Breast epithelium (tissue), 4 donors: ENCODE measurements around the gene MICALL1. TPM values are rescaled to one million over a fixed set of nuclear protein-coding genes. Genes with fewer than 3 reads are reported as not detected.
A peak's percentile ranks its signal among the peaks of the same experiment; 100 is the strongest.

Source experiments
- DNase-seq, 2 donors: peaks; one replicate each; pipeline ENCODE4 v3.0.0-alpha.2; 2019; ENCODE audit warnings: low spot score in 2 of 2
- H3K27ac ChIP-seq, 2 donors: fragments of 200-600 bp; sonication (generic) in 1 of 2; one replicate each; pipeline ENCODE4 v1.5.1; 2016 to 2019; ENCODE audit warnings: mild to moderate bottlenecking in 1 of 2
- H3K27me3 ChIP-seq, 2 donors: fragments of 200-600 bp; sonication (generic) in 1 of 2; one replicate each; pipeline versions ENCODE4 v1.5.1 to v1.6.0; 2017 to 2019; ENCODE audit warnings: control low read depth in 1 of 2, mild to moderate bottlenecking in 1 of 2
- H3K36me3 ChIP-seq: fragments of 200-600 bp; one replicate; pipeline ENCODE4 v1.5.1; 2019
- H3K4me1 ChIP-seq, 2 donors: fragments of 200-600 bp; sonication (generic); one replicate each; pipeline ENCODE4 v1.5.1; 2016 to 2019; ENCODE audit warnings: control low read depth in 1 of 2
- H3K4me3 ChIP-seq, 3 donors: fragments of 200-600 bp; sonication (generic); 1 replicate in 2 of 3; 2 replicates in 1 of 3; pipeline ENCODE4 v1.5.1; 2016 to 2019; ENCODE audit warnings: mild to moderate bottlenecking in 3 of 3, moderate library complexity in 2 of 3
- H3K9me3 ChIP-seq, 2 donors: fragments of 200-600 bp; sonication (generic) in 1 of 2; one replicate each; pipeline ENCODE4 v1.5.1; 2016 to 2019; ENCODE audit warnings: control low read depth in 1 of 2
- CTCF ChIP-seq, 3 donors: fragments of 450-650 bp; IDR thresholded peaks; one replicate each; pipeline ENCODE4 v1.5.1; 2016 to 2017; ENCODE audit warnings: antibody characterized with exemption in 3 of 3, mild to moderate bottlenecking in 3 of 3, moderate library complexity in 3 of 3
- POLR2A ChIP-seq: fragments of 450-650 bp; IDR thresholded peaks from one replicate; pipeline ENCODE4 v1.6.1; 2016; ENCODE audit warnings: antibody characterized with exemption, mild to moderate bottlenecking, moderate library complexity
- POLR2AphosphoS5 ChIP-seq, 3 donors: sonication (generic); formaldehyde crosslinking; IDR thresholded peaks; one replicate each; pipeline ENCODE4 v1.6.1; 2017; ENCODE audit warnings: antibody characterized with exemption in 3 of 3
- intact Hi-C: fragments of 100-400 bp; cut with DNase I; formaldehyde crosslinking; loops from one replicate; pipeline ENCODE4 v1.15.1; 2023; ENCODE audit warnings: low total_unique reads
- total RNA-seq, 3 donors: library from RNA; depleted of rRNA; stranded (reverse); fragments of >200 nt; gene quantifications; one replicate each; pipeline ENCODE4 v1.1.0, GENCODE V29; 2016

MICALL1 gene
- total RNA-seq, 3 donors from 2014 or later: 8.6 to 25.6 (median 22.0) TPM

DNA sequence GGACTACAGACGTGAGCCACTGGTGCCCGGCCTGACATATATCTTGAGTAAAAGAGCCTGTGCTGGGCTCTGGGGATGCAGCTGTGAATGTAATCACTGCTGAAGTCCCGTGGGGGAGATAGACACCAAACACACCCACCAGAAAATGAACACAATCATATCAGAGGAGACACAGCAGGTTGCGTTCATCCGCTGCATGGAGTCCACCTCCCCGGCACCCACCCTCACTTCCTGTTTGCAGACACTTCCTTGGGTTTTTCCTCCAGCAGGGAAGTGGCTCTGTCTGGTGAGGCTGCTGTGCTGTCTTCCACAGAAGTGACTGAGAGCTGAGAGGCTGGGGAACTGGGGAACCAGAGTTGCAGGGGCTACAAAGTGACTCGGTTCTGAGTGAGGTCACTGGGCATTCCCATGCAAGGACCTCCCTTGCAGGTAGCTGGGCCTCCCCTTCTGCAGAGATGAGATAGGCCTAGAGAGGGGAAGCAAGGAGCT is 7.2 kb downstream of the MICALL1 start:
- H3K4me1 ChIP-seq: no peaks in the 10 kb centered on the region
- no peak overlapping the region for H3K4me3 ChIP-seq
- intact Hi-C loops: no loop called here
- no peak overlapping the region for H3K27ac ChIP-seq
- H3K27me3 ChIP-seq: no peaks in the 10 kb centered on the region
- TF ChIP-seq POLR2AphosphoS5 (IDR thresholded peaks at IDR 0.05): no peak
- H3K9me3 ChIP-seq: no peaks in the 10 kb centered on the region
- H3K36me3 ChIP-seq: peaks cover 6% of the 10 kb centered on the region
- no peak for DNase-seq

GRCh38 chr22:37916311-37916710 is 10.2 kb downstream of the MICALL1 start:
- intact Hi-C loops: no loop called here
- Histone ChIP-seq H3K27me3 (no peaks in the 10 kb centered on the region), H3K27ac (no peak overlapping the region), H3K4me1 (no peaks in the 10 kb centered on the region), H3K9me3 (no peaks in the 10 kb centered on the region), H3K36me3 (peaks cover 6% of the 10 kb centered on the region), H3K4me3 (no peak overlapping the region)
- TF ChIP-seq CTCF (IDR thresholded peaks at IDR 0.05): no peak
- no peak for TF ChIP-seq POLR2AphosphoS5 (IDR thresholded peaks at IDR 0.05)
- TF ChIP-seq POLR2A: no peak
- no peak for DNase-seq

GRCh38 chr22:37917874-37918548 is 11.9 kb downstream of the MICALL1 start:
- Histone ChIP-seq H3K4me1 (no peaks in the 10 kb centered on the region), H3K9me3 (no peaks in the 10 kb centered on the region), H3K4me3 (no peak overlapping the region), H3K27ac (peak overlapping the region in 1 of 2 donors; percentile 4), H3K27me3 (no peaks in the 10 kb centered on the region), H3K36me3 (peaks cover 14% of the 10 kb centered on the region)
- DNase-seq: no peak
- intact Hi-C loops: no loop called here
- TF ChIP-seq POLR2AphosphoS5 (IDR thresholded peaks at IDR 0.05) (no peak), POLR2A (no peak), CTCF (IDR thresholded peaks at IDR 0.05) (no peak)

GRCh38 chr22:37918580-37919270 is 12.6 kb downstream of the MICALL1 start:
- TF ChIP-seq CTCF (IDR thresholded peaks at IDR 0.05) (no peak), POLR2AphosphoS5 (IDR thresholded peaks at IDR 0.05) (no peak), POLR2A (no peak)
- no peaks in the 10 kb centered on the region for H3K27me3 ChIP-seq
- H3K4me3 ChIP-seq: no peak overlapping the region
- H3K9me3 ChIP-seq: no peaks in the 10 kb centered on the region
- peak overlapping the region in 1 of 2 donors; percentile 4 for H3K27ac ChIP-seq
- peaks cover 14% of the 10 kb centered on the region for H3K36me3 ChIP-seq
- intact Hi-C loops: no loop called here
- DNase-seq: no peak
- no peaks in the 10 kb centered on the region for H3K4me1 ChIP-seq

DNA sequence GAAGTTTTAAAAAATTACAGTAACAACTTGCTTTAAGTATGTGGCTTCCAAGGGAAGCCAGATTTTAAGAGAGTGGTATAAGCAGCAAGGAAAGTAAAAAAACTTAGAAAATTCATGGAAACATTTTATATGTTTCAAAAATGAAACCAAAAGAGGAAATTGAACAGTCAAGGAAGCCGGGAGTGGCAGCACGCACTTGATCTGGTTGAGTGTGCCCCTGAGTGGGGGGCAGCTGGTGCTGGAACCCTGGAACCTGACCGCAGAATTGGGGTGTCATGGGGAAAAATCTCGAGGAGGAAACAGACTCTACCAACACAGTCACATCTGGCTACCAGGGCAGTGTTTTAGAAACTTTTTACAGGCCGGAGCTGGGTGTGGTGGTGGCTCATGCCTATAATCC is 14.0 kb downstream of the MICALL1 start:
- Histone ChIP-seq H3K27me3 (no peaks in the 10 kb centered on the region), H3K4me3 (no peak overlapping the region), H3K9me3 (no peaks in the 10 kb centered on the region), H3K27ac (no peak overlapping the region), H3K36me3 (peaks cover 14% of the 10 kb centered on the region), H3K4me1 (no peaks in the 10 kb centered on the region)
- intact Hi-C loops: no loop called here
- TF ChIP-seq POLR2AphosphoS5 (IDR thresholded peaks at IDR 0.05) (no peak), POLR2A (no peak), CTCF (IDR thresholded peaks at IDR 0.05) (no peak)
- DNase-seq: no peak
